ENCODE measurements around the gene CCDC142. TPM values are rescaled to one million over a fixed set of nuclear protein-coding genes. Genes with fewer than 3 reads are reported as not detected.
A peak's percentile ranks its signal among the peaks of the same experiment; 100 is the strongest.

CCDC142 gene
- total RNA-seq, 1 donor from 2014 or later: 39.9 TPM

DNA sequence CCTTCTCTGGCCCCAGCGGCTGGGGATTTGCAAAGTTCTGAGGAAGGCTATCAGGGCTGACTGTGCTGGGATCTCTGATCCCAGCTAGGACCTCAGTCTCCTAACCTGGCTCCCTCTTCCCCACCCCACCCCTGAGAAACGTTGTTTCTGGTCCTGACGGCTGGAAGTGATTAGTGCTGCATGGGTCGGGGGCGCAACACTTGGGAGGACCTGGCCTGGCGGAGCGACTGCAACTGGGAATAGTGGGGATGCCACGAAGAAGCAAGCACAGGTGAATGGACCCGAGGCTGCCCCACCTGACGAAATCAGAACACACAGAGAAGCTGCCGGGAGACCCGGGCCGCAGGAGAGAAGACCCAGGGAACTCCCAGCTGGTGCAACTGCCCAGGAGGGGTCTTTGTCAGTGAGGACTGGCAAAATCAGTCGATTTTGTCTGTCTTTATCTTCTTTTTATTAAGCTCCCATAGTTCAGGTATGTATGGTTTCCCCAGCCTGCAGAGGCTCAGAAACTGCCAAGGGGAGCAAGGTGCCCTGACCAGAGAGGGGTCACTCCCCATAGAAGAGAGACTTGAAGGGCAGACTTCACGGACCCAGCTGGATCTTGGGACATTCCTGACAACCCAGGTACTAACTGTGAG is 17.3 kb upstream of the CCDC142 start:
- Mint-ChIP-seq H3K27ac (no peak overlapping the region), H3K9me3 (ENCODE audit: low read depth) (no peaks in the 10 kb centered on the region), H3K4me3 (ENCODE audit: low read depth) (peak overlapping the region; percentile 89), H3K4me1 (ENCODE audit: low read depth) (peaks cover 36% of the 10 kb centered on the region), H3K27me3 (peaks cover 29% of the 10 kb centered on the region), H3K36me3 (ENCODE audit: insufficient read depth) (peaks cover 13% of the 10 kb centered on the region)
- TF ChIP-seq, protein P1, sequence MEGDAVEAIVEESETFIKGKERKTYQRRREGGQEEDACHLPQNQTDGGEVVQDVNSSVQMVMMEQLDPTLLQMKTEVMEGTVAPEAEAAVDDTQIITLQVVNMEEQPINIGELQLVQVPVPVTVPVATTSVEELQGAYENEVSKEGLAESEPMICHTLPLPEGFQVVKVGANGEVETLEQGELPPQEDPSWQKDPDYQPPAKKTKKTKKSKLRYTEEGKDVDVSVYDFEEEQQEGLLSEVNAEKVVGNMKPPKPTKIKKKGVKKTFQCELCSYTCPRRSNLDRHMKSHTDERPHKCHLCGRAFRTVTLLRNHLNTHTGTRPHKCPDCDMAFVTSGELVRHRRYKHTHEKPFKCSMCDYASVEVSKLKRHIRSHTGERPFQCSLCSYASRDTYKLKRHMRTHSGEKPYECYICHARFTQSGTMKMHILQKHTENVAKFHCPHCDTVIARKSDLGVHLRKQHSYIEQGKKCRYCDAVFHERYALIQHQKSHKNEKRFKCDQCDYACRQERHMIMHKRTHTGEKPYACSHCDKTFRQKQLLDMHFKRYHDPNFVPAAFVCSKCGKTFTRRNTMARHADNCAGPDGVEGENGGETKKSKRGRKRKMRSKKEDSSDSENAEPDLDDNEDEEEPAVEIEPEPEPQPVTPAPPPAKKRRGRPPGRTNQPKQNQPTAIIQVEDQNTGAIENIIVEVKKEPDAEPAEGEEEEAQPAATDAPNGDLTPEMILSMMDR (IDR thresholded peaks at IDR 0.05; ENCODE audit: unreplicated experiment): no peak
- DNase-seq (ENCODE audit: low spot score, unreplicated experiment): no peak

DNA sequence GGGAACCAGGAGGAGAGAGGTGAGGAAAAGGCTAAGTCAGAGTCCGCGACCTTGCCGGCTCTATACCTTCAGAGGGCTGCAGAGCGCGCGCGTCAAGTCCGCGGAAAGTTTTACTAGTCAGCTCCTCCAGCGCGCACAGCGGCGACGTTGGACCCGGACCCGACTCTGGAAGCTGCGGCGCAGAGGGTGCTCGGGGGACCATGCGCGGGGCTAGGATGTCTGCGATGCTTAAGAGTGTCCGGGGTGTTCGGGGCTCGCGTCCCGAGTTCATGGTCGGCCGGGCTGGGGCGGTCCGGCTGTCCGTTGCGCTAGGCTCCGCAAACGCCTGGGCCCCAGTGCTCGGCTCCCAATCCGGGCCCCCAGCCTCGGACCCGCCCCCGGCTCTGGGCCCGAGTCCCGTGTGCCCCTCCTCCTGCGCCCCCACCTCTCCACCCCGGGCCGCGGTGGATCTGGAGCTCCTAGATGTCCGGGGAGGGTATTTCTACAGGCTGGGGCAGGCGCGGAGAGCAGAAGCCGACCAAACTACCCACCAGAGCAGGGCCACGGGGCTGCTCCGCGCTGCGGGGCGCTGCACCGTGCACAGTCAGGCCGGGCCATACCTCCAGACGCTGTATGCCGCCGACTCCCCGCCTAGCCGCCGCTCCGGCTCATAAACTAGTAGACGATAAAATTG is 16.6 kb upstream of the CCDC142 start, which contains the start of gene LBX2:
Gene LBX2, minus strand, starts transcription at position 337 of the 673 bp plus-strand sequence. Its CDS starts 66 bp downstream, at position 271.
- peaks cover 31% of the 10 kb centered on the region for H3K4me1 Mint-ChIP-seq (ENCODE audit: low read depth)
- no peaks in the 10 kb centered on the region for H3K9me3 Mint-ChIP-seq (ENCODE audit: low read depth)
- peak within 1 kb of the TSS; percentile 89 for H3K4me3 Mint-ChIP-seq (ENCODE audit: low read depth)
- TF ChIP-seq, protein P1 (IDR thresholded peaks at IDR 0.05; ENCODE audit: unreplicated experiment): no peak
- peak within 1 kb of the TSS; percentile 93 for H3K27ac Mint-ChIP-seq
- DNase-seq (ENCODE audit: low spot score, unreplicated experiment): no peak
- peaks cover 6% of the 10 kb centered on the region for H3K36me3 Mint-ChIP-seq (ENCODE audit: insufficient read depth)
- H3K27me3 Mint-ChIP-seq: peaks cover 29% of the 10 kb centered on the region

DNA sequence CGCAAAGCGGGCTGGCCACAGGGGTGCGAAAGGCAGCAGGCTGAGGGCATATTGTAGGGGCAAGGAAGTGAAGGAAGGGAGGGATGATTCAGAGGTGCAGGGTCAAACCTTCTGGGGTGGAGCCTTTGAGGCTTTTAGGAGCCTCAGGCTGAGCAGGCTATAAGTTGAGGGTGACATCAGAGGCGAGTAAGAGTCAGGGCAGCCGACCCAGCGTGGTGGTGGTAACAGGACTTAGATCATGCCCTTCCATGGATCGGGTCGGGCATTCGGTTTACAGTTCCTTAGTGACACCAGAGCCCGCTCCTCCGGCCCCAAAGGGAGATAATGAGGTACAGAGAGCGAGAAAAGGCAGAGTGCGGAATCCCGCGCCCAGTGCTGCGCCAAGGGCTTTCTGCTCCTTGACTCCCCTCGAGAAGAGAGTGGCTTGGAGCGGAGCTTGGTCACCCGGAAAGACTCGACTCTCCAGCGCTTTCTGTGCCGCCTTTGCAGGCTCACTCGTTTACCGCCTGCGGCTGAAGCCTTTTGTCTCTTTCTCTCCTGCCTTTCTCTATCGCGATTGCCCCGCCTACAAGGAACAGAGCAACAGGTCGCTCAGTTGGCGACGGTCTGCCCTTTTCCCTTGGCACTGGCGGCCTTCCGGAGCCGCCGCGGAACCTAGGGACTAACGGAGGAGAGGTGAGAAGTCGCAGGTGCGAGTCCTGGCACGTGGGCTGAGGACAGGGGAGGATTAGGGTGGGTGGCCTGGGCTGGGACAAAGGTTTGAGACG is 15.9 kb upstream of the CCDC142 start:
- TF ChIP-seq, protein P1 (IDR thresholded peaks at IDR 0.05; ENCODE audit: unreplicated experiment): no peak
- peaks cover 9% of the 10 kb centered on the region for H3K36me3 Mint-ChIP-seq (ENCODE audit: insufficient read depth)
- H3K9me3 Mint-ChIP-seq (ENCODE audit: low read depth): no peaks in the 10 kb centered on the region
- peaks cover 29% of the 10 kb centered on the region for H3K4me1 Mint-ChIP-seq (ENCODE audit: low read depth)
- peak overlapping the region; percentile 89 for H3K4me3 Mint-ChIP-seq (ENCODE audit: low read depth)
- H3K27ac Mint-ChIP-seq: peak overlapping the region; percentile 93
- DNase-seq (ENCODE audit: low spot score, unreplicated experiment): no peak
- H3K27me3 Mint-ChIP-seq: peaks cover 29% of the 10 kb centered on the region

DNA sequence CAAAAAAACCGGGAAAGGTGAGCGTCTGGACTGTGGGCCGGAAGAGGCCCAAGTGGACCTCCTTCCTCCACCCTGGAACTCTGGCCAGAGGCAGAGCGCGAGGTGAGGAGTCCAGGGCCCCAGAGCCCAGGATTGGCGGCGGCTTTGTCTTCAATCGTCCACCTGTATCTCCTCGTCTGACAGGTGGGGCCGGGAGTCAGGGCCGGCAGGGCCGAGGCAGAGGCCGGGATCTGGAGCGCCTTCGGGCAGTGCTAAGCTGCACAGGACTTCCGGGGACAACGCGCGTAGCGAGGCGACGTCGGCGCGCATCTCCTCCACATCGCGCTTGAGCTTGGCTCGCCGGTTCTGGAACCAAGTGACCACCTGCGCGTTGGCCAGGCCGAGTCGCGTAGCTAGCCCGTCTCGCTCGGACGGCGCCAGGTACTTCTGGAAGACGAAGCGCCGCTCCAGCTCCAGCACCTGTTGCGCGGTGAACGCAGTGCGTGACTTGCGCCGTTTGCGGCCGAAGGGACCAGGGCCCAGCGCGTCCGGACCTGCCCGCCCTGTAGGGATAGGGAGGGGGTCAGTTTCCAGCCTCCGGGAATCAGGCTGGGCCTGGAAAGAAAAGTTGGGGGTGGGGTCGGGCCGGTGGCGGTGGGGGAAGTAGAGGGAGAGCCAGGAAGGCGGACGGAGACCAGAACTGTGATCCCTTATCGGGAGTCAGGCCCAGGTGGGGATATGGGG is 15.1 kb upstream of the CCDC142 start:
- Mint-ChIP-seq H3K27ac (peak overlapping the region; percentile 93), H3K27me3 (peaks cover 29% of the 10 kb centered on the region), H3K9me3 (ENCODE audit: low read depth) (no peaks in the 10 kb centered on the region), H3K4me1 (ENCODE audit: low read depth) (peaks cover 26% of the 10 kb centered on the region), H3K4me3 (ENCODE audit: low read depth) (peak overlapping the region; percentile 89), H3K36me3 (ENCODE audit: insufficient read depth) (peaks cover 10% of the 10 kb centered on the region)
- TF ChIP-seq, protein P1 (IDR thresholded peaks at IDR 0.05; ENCODE audit: unreplicated experiment): no peak
- no peak for DNase-seq (ENCODE audit: low spot score, unreplicated experiment)
